Calu3 (cell line): ENCODE results near the gene FHIT. TPM values are rescaled to one million over a fixed set of nuclear protein-coding genes. Genes with fewer than 3 reads are reported as not detected.

Experiments used
- BruUV-seq: library from RNA; stranded (reverse); fragments of 400-500 nt; replicated peaks from 2 replicates; lab custom pipeline; 2021; lab: Mats Ljungman, UMichigan
- CTCF ChIA-PET: fragments of 300-600 bp; sonication (Branson Sonifier 250); formaldehyde crosslinking; loops from one replicate; lab custom pipeline; 2022; ENCODE audit warnings: antibody characterized with exemption; lab: Charles Lee
- DNase-seq: peaks from one replicate; pipeline ENCODE4 v3.0.0; 2022
- H3K27ac Mint-ChIP-seq: one replicate; pipeline ENCODE4 v1.8.0; 2022; ENCODE audit warnings: mixed read lengths; ENCODE audit not compliant: unreplicated experiment
- H3K27me3 Mint-ChIP-seq: one replicate; pipeline ENCODE4 v1.8.0; 2022; ENCODE audit warnings: mixed read lengths; ENCODE audit not compliant: unreplicated experiment
- H3K36me3 Mint-ChIP-seq: one replicate; pipeline ENCODE4 v1.8.0; 2022; ENCODE audit warnings: mild to moderate bottlenecking, moderate library complexity, mixed read lengths; ENCODE audit not compliant: insufficient read depth, unreplicated experiment
- H3K4me1 Mint-ChIP-seq: one replicate; pipeline ENCODE4 v1.8.0; 2022; ENCODE audit warnings: mild to moderate bottlenecking, low read depth, mixed read lengths; ENCODE audit not compliant: unreplicated experiment
- H3K4me3 Mint-ChIP-seq: one replicate; pipeline ENCODE4 v1.8.0; 2022; ENCODE audit warnings: mild to moderate bottlenecking, low read depth, moderate library complexity, mixed read lengths; ENCODE audit not compliant: unreplicated experiment
- H3K9me3 Mint-ChIP-seq: one replicate; pipeline ENCODE4 v1.8.0; 2022; ENCODE audit warnings: low read depth, mixed read lengths; ENCODE audit not compliant: unreplicated experiment
- CTCF ChIP-seq: fragments of 200-600 bp; IDR thresholded peaks from one replicate; pipeline ENCODE4 v1.8.0; 2022; ENCODE audit warnings: antibody characterized with exemption; ENCODE audit not compliant: unreplicated experiment
- intact Hi-C: fragments of 100-400 bp; cut with micrococcal nuclease; formaldehyde crosslinking; loops from one replicate; pipeline ENCODE4 v1.10.0; 2022; ENCODE audit not compliant: unreplicated experiment
- total RNA-seq: library from RNA; stranded (reverse); gene quantifications from 2 replicates; pipeline ENCODE4 v1.2.3, GENCODE V29; 2022

Gene FHIT
- total RNA-seq, 1 experiment from 2014 or later: 6.2 TPM

GRCh38 chr3:60697132-60697531 lies 554.1 kb downstream of the FHIT start:
- CTCF ChIA-PET: no interaction called here
- no peak for DNase-seq
- H3K27ac Mint-ChIP-seq: no peak overlapping the region
- no peaks in the 10 kb centered on the region for H3K27me3 Mint-ChIP-seq
- intact Hi-C loops: no loop called here
- H3K4me1 Mint-ChIP-seq: no peaks in the 10 kb centered on the region
- no TSS peak for BruUV-seq
- no peaks in the 10 kb centered on the region for H3K36me3 Mint-ChIP-seq
- no peak overlapping the region for H3K4me3 Mint-ChIP-seq
- H3K9me3 Mint-ChIP-seq: peaks cover 2% of the 10 kb centered on the region
- TF ChIP-seq CTCF: no peak

GRCh38 chr3:60696428-60697125 lies 554.7 kb downstream of the FHIT start:
- intact Hi-C loops: no loop called here
- CTCF ChIA-PET: no interaction called here
- Mint-ChIP-seq H3K36me3 (no peaks in the 10 kb centered on the region), H3K27me3 (no peaks in the 10 kb centered on the region), H3K27ac (no peak overlapping the region), H3K9me3 (peaks cover 4% of the 10 kb centered on the region), H3K4me3 (no peak overlapping the region), H3K4me1 (no peaks in the 10 kb centered on the region)
- no TSS peak for BruUV-seq
- DNase-seq: no peak
- no peak for TF ChIP-seq CTCF

- no TSS peak for BruUV-seq
- peaks cover 4% of the 10 kb centered on the region for H3K36me3 Mint-ChIP-seq
- H3K27ac Mint-ChIP-seq: no peak overlapping the region
- H3K4me1 Mint-ChIP-seq: no peaks in the 10 kb centered on the region
- H3K4me3 Mint-ChIP-seq: no peak overlapping the region
- CTCF ChIA-PET: no interaction called here
- DNase-seq: no peak
- no peaks in the 10 kb centered on the region for H3K27me3 Mint-ChIP-seq
- no peaks in the 10 kb centered on the region for H3K9me3 Mint-ChIP-seq
- intact Hi-C loops: no loop called here
- no peak for TF ChIP-seq CTCF
Measured at GRCh38 chr3:60675424-60675823, 575.8 kb downstream of the FHIT start.

GRCh38 chr3:60674870-60675269 lies 576.4 kb downstream of the FHIT start:
- H3K36me3 Mint-ChIP-seq: peaks cover 4% of the 10 kb centered on the region
- intact Hi-C loops: no loop called here
- no peaks in the 10 kb centered on the region for H3K27me3 Mint-ChIP-seq
- H3K27ac Mint-ChIP-seq: no peak overlapping the region
- no peak for TF ChIP-seq CTCF
- no TSS peak for BruUV-seq
- CTCF ChIA-PET: no interaction called here
- H3K4me1 Mint-ChIP-seq: no peaks in the 10 kb centered on the region
- no peaks in the 10 kb centered on the region for H3K9me3 Mint-ChIP-seq
- no peak for DNase-seq
- no peak overlapping the region for H3K4me3 Mint-ChIP-seq
